Testis (tissue), 3 donors: ENCODE measurements around the gene SEC24C. TPM values are rescaled to one million over a fixed set of nuclear protein-coding genes. Genes with fewer than 3 reads are reported as not detected.
"Not testable (repeated sequence)": the region's sequence is repeated elsewhere in the genome, so short reads cannot be mapped to it uniquely, and the experiment has no call there.

Experiments used
- DNase-seq: peaks from one replicate; pipeline ENCODE4 v3.0.0-alpha.2; 2019
- H3K27ac ChIP-seq, 2 donors: fragments of 200-600 bp; sonication (generic); one replicate each; pipeline ENCODE4 v1.5.1; 2019
- H3K27me3 ChIP-seq: fragments of 200-600 bp; sonication (generic); one replicate; pipeline ENCODE4 v1.5.1; 2019
- H3K36me3 ChIP-seq: fragments of 200-600 bp; sonication (generic); one replicate; pipeline ENCODE4 v1.5.1; 2017; ENCODE audit warnings: low read depth; ENCODE audit errors: missing control alignments
- H3K4me1 ChIP-seq: fragments of 200-600 bp; sonication (generic); one replicate; pipeline ENCODE4 v1.5.1; 2019
- H3K4me3 ChIP-seq, 2 donors: fragments of 200-600 bp; sonication (generic); one replicate each; pipeline ENCODE4 v1.5.1; 2017 to 2019
- H3K9me3 ChIP-seq: fragments of 200-600 bp; sonication (generic); one replicate; pipeline ENCODE4 v1.5.1; 2017
- POLR2A ChIP-seq: fragments of 450-650 bp; IDR thresholded peaks from one replicate; pipeline ENCODE4 v1.6.1; 2017; ENCODE audit warnings: antibody characterized with exemption, mild to moderate bottlenecking, moderate library complexity
- WGBS, 2 donors: methylation state at CpG; one replicate each; pipeline ENCODE4 v1.1.5; 2018; 5-methylcytosine and 5-hydroxymethylcytosine counted together
- intact Hi-C: fragments of 100-400 bp; cut with DNase I; formaldehyde crosslinking; loops from one replicate; pipeline ENCODE4 v1.15.1; 2023; ENCODE audit warnings: low total_unique reads
- polyA plus RNA-seq: library from polyadenylated mRNA; stranded (reverse); fragments of 350-450 nt; fragmentation: Illumina TruSeq; extraction: RNeasy Lipid Tissue Mini Kit (QIAGEN cat#74804); gene quantifications from one replicate; pipeline ENCODE4 v1.2.3, GENCODE V29; 2014; ENCODE audit warnings: low read depth, low replicate concordance; ENCODE audit not compliant: insufficient read depth
- total RNA-seq, 2 donors: library from RNA; depleted of rRNA; stranded (reverse); fragments of >200 nt; gene quantifications; one replicate each; pipeline ENCODE4 v1.2.3, GENCODE V29; 2016
- TF ChIP-seq, protein P1 (sequence below), 3 experiments: fragments of 450-650 bp in 2 of 3; fragments of 200-600 bp in 1 of 3; sonication (generic) in 1 of 3; IDR thresholded peaks; one replicate each; pipeline ENCODE4 v1.5.1; 2016 to 2019; ENCODE audit warnings: antibody characterized with exemption in 3 of 3, mild to moderate bottlenecking in 2 of 3, moderate library complexity in 1 of 3

Gene SEC24C
- total and polyA plus RNA-seq, 3 donors from 2014 or later, result 77.8 to 92.4 (median 82.0) TPM

DNA sequence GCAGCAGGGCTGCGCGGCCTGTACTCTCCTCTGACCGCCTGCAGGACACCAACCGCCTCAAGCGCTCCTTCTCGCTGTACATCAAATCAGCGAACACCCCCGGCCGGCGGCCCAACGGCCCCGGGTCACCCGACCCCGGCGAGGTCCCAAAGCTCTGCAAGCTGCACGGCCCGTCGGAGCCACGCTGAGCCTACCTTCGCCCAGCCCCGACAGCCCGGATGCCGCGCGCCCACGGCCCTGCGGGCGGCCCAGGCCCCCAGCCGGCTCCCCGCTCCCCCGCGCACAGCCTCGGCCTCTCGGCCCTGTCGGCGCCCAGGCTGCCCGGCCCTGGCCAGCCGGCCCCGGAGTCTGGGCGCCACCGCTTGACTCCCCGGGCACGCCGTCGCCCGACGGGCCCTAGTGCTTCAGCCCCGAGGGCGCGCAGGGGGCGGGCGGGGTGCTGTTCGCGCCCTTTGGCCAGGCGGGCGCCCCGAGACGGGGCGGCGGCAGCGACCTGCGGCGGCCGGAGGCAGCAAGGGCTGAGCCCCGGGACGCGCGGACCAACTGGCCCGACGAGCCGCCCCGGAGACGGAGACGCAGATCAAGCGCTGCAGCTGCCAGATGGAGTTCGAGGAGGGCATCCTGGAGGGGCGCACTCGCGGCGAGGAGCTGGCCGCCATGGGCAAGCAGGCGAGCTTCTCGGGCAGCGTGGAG is 11.1 kb upstream of the SEC24C start:
- no peak for DNase-seq
- intact Hi-C loops, result no loop called here
- Histone ChIP-seq H3K27ac (no peak overlapping the region), H3K4me1 (no peaks in the 10 kb centered on the region), H3K9me3 (no peaks in the 10 kb centered on the region), H3K27me3 (no peaks in the 10 kb centered on the region), H3K36me3 (no peaks in the 10 kb centered on the region), H3K4me3 (peak overlapping the region in 1 of 2 donors; percentile 25)
- TF ChIP-seq POLR2A, result no peak
- TF ChIP-seq, protein P1, sequence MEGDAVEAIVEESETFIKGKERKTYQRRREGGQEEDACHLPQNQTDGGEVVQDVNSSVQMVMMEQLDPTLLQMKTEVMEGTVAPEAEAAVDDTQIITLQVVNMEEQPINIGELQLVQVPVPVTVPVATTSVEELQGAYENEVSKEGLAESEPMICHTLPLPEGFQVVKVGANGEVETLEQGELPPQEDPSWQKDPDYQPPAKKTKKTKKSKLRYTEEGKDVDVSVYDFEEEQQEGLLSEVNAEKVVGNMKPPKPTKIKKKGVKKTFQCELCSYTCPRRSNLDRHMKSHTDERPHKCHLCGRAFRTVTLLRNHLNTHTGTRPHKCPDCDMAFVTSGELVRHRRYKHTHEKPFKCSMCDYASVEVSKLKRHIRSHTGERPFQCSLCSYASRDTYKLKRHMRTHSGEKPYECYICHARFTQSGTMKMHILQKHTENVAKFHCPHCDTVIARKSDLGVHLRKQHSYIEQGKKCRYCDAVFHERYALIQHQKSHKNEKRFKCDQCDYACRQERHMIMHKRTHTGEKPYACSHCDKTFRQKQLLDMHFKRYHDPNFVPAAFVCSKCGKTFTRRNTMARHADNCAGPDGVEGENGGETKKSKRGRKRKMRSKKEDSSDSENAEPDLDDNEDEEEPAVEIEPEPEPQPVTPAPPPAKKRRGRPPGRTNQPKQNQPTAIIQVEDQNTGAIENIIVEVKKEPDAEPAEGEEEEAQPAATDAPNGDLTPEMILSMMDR (IDR thresholded peaks at IDR 0.05), result no peak
- 50 to 63% methylated on average over 44 to 72 of the region's 84 CpGs for whole genome bisulfite sequencing, 2 donors

DNA sequence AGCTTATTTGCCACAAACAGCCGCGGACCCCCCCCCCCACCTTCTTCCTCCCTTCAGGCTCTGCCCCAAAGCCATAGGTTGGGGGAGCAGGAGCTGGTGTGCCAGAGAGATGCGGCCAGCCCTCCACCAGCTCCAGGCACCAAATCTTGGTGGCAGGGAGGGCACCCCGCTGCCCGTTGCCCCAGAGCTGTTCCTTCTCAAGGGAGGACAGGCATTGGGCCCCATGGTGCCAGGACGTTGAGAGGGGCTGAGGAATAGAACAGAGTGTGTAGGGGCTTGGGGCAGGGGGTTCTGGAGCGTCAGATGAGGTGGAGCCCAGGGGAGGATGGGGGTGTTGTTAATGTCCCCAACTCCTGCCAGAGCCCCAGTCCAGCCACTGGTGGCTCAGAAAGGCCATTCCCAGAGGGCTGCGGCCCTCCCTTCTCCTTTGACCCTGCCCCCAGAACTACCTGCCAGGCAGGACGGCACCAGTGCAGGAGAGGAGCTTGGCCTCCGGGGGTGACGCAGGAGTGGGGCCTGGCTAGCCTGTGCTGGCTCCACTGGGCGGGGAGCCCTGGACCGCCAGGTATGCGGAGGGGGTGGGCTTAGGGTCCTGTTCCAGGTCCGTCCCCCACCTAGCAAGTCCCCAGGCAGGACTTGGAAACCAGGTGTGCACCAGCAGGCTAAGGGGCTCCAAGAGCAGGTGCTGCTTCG is 10.0 kb upstream of the SEC24C start:
- Histone ChIP-seq H3K9me3 (no peaks in the 10 kb centered on the region), H3K36me3 (no peaks in the 10 kb centered on the region), H3K27me3 (no peaks in the 10 kb centered on the region), H3K27ac (no peak overlapping the region), H3K4me1 (no peaks in the 10 kb centered on the region), H3K4me3 (no peak overlapping the region)
- intact Hi-C loops, result no loop called here
- no peak for TF ChIP-seq POLR2A
- TF ChIP-seq, protein P1 (IDR thresholded peaks at IDR 0.05), result no peak
- no peak for DNase-seq
- 70 to 78% methylated on average over 8 to 16 of the region's 16 CpGs for WGBS, 2 donors

DNA sequence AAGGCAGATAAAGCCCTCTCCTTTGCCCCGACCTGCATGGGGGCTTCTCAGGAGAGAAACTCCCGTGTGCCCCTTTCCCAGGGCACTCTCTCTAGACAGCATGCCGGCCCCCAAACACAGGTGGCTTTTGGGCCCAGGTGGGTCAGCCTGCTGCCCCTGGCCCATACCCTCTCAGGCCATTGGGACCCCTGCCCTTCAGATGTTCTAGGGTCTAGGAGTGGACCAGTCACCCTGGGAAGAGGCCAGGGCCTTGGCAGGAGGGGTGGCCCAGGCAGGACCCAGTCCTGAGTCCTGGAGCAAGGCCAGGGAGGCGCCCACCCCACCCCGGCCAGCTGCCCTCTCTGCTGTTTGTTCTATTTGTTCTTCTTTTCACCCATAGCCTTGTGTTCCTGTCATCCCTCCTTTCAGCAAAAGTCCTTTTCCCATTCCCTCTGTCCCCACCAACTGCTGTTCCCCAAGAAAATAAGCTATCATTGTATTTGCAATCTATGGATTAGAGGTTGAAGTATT is 9.3 kb upstream of the SEC24C start:
- intact Hi-C loops, result no loop called here
- no peaks in the 10 kb centered on the region for H3K27me3 ChIP-seq
- 73 to 80% methylated on average over 3 to 5 of the region's 5 CpGs for WGBS, 2 donors
- H3K4me3 ChIP-seq, result no peak overlapping the region
- TF ChIP-seq POLR2A, result no peak
- TF ChIP-seq, protein P1 (IDR thresholded peaks at IDR 0.05), result no peak
- H3K9me3 ChIP-seq, result no peaks in the 10 kb centered on the region
- no peak for DNase-seq
- no peak overlapping the region for H3K27ac ChIP-seq
- H3K4me1 ChIP-seq, result no peaks in the 10 kb centered on the region
- no peaks in the 10 kb centered on the region for H3K36me3 ChIP-seq

DNA sequence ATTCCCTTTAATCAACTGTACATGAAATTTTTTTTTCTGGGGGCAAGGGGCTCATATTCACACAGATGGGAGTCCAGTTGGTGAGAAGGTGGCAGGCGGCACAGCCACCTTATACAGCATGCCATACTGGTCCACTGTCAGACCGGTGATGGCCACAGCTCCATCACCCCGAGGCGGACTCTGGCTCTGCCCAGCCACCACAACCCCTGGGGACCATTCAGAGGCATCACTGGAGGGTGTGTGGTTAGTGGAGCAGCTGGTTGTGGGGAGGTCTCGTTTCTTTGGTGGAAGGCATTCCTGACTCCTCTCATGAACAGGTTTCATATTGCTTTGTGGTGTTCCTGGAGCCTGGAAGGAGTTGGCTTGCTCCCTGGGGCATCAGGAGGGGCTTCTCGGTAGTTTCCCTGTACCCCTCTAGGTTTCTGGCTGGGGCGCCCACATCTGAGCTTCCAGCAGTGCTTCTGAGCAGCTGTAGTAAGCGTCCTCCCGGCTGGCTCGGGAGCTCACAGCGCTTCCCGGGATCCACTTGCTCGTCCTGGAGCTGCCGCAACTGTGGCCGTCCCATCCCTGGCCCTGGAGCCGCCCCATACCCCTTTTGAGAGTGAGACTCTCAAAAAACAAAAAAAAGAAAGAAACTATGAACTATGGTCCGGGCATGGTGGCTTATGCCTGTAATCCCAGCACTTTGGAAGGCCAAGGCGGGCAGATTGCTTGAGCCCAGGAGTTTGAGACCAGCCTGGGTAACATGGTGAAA is 3.5 kb upstream of the SEC24C start:
- H3K36me3 ChIP-seq, DNase-seq, H3K4me3 ChIP-seq, intact Hi-C loops, H3K27ac ChIP-seq, H3K9me3 ChIP-seq, H3K27me3 ChIP-seq: not testable (repeated sequence)
- 94 to 98% methylated on average over 11 to 18 of the region's 18 CpGs for WGBS, 2 donors
- peaks cover 18% of the 10 kb centered on the region for H3K4me1 ChIP-seq

DNA sequence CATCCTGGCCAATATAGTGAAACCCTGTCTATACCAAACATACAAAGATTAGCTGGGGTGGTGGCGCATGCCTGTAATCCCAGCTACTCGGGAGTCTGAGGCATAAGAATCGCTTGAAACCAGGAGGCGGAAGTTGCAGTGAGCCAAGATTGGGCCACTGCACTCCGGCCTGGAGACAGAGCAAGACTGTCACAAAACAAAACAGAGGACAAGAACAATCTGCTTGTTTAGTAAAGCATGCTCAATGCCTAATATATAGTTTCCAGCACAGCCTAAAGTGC is 1.8 kb upstream of the SEC24C start:
- peaks cover 18% of the 10 kb centered on the region for H3K4me1 ChIP-seq
- no peaks in the 10 kb centered on the region for H3K9me3 ChIP-seq
- no peak overlapping the region for H3K27ac ChIP-seq
- H3K4me3 ChIP-seq, result no peak overlapping the region
- no peak for DNase-seq
- intact Hi-C loops, result no loop called here
- H3K27me3 ChIP-seq, result no peaks in the 10 kb centered on the region
- TF ChIP-seq, protein P1 (IDR thresholded peaks at IDR 0.05), result no peak
- TF ChIP-seq POLR2A, result no peak
- 93% methylated on average over 5 of the region's 5 CpGs for WGBS, 2 donors
- H3K36me3 ChIP-seq, result no peaks in the 10 kb centered on the region
